ENCODE data around the gene ZNF775. TPM values are rescaled to one million over a fixed set of nuclear protein-coding genes. Genes with fewer than 3 reads are reported as not detected.

Gene ZNF775
- total RNA-seq, 1 experiment from 2014 or later = 3.4 TPM

DNA sequence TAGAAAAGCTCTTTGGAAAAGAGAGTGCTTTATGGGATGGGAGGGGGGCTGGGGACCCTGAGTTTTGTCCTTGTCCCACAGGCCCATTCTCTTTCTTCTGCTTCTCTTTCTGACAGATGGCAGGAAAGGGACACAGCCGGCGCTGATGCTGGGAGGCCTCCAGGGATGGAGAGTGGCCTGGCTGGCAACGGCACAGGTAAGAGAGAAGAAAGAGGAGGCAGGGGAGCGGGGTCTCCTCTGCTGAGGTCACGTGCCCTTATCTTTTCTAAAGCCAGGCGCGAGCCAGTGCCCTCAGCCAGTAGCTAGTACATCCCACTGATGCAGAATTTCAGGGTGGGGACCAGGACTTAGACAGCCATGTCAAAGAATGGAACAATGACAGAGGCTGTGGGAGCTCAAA, 9.2 kb downstream of the ZNF775 start:
- BruUV-seq (replicated peaks) = no TSS peak
- Histone ChIP-seq H2AFZ (no peak overlapping the region), H4K20me1 (ENCODE audit: insufficient read depth) (no peaks in the 10 kb centered on the region), H3K4me2 (no peak overlapping the region), H3K36me3 (ENCODE audit: low read depth) (no peaks in the 10 kb centered on the region), H3K79me2 (ENCODE audit: low read depth) (no peaks in the 10 kb centered on the region), H3K27ac (no peak overlapping the region), H3K4me3 (no peak overlapping the region), H3F3A (ENCODE audit: insufficient read depth, low read depth) (peaks cover 8% of the 10 kb centered on the region; the same call in 1 of the 2 replicates), H3K4me1 (replicated peaks; ENCODE audit: insufficient read depth) (no peaks in the 10 kb centered on the region), H3K9me2 (ENCODE audit: insufficient read depth) (no peaks in the 10 kb centered on the region), H3K9me3 (ENCODE audit: insufficient read depth, low read depth) (no peaks in the 10 kb centered on the region), H3K27me3 (ENCODE audit: insufficient read depth, low read depth) (no peaks in the 10 kb centered on the region)
- intact Hi-C loops (cut with micrococcal nuclease; ENCODE audit: unreplicated experiment) = no loop called here
- TF ChIP-seq, protein P1, sequence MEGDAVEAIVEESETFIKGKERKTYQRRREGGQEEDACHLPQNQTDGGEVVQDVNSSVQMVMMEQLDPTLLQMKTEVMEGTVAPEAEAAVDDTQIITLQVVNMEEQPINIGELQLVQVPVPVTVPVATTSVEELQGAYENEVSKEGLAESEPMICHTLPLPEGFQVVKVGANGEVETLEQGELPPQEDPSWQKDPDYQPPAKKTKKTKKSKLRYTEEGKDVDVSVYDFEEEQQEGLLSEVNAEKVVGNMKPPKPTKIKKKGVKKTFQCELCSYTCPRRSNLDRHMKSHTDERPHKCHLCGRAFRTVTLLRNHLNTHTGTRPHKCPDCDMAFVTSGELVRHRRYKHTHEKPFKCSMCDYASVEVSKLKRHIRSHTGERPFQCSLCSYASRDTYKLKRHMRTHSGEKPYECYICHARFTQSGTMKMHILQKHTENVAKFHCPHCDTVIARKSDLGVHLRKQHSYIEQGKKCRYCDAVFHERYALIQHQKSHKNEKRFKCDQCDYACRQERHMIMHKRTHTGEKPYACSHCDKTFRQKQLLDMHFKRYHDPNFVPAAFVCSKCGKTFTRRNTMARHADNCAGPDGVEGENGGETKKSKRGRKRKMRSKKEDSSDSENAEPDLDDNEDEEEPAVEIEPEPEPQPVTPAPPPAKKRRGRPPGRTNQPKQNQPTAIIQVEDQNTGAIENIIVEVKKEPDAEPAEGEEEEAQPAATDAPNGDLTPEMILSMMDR (conservative IDR thresholded peaks at IDR 0.05) = no peak
- no peak for DNase-seq
- ChIA-PET POLR2A (ENCODE audit: unreplicated experiment) (interaction anchor here (0.7 kb wide), 1 partner anchor 30 kb away, joined by 4 read pairs; no protein-coding TSS in a partner anchor), CTCF (interaction anchor here (0.6 kb wide), 1 partner anchor 22 kb away, joined by 3 read pairs; no protein-coding TSS in a partner anchor)

GRCh38 chr7:150388709-150389531, 9.8 kb downstream of the ZNF775 start:
- no peak overlapping the region for H3K4me2 ChIP-seq
- H3K4me3 ChIP-seq = no peak overlapping the region
- BruUV-seq (replicated peaks) = no TSS peak
- H3F3A ChIP-seq (ENCODE audit: insufficient read depth, low read depth) = peaks cover 8% of the 10 kb centered on the region; the same call in 1 of the 2 replicates
- H4K20me1 ChIP-seq (ENCODE audit: insufficient read depth) = no peaks in the 10 kb centered on the region
- no peak overlapping the region for H2AFZ ChIP-seq
- no peaks in the 10 kb centered on the region for H3K79me2 ChIP-seq (ENCODE audit: low read depth)
- no peaks in the 10 kb centered on the region for H3K27me3 ChIP-seq (ENCODE audit: insufficient read depth, low read depth)
- DNase-seq = no peak
- CTCF ChIA-PET = interaction anchor here (0.6 kb wide), 1 partner anchor 22 kb away, joined by 3 read pairs; no protein-coding TSS in a partner anchor
- no peaks in the 10 kb centered on the region for H3K36me3 ChIP-seq (ENCODE audit: low read depth)
- no peak overlapping the region for H3K27ac ChIP-seq
- intact Hi-C loops (cut with micrococcal nuclease; ENCODE audit: unreplicated experiment) = no loop called here
- H3K9me2 ChIP-seq (ENCODE audit: insufficient read depth) = no peaks in the 10 kb centered on the region
- H3K9me3 ChIP-seq (ENCODE audit: insufficient read depth, low read depth) = no peaks in the 10 kb centered on the region
- TF ChIP-seq, protein P1 (conservative IDR thresholded peaks at IDR 0.05) = no peak
- TF ChIP-seq EZH2 (IDR thresholded peaks at IDR 0.05; ENCODE audit: low read depth) = no peak
- POLR2A ChIA-PET (ENCODE audit: unreplicated experiment) = no interaction called here
- H3K4me1 ChIP-seq (replicated peaks; ENCODE audit: insufficient read depth) = no peaks in the 10 kb centered on the region

DNA sequence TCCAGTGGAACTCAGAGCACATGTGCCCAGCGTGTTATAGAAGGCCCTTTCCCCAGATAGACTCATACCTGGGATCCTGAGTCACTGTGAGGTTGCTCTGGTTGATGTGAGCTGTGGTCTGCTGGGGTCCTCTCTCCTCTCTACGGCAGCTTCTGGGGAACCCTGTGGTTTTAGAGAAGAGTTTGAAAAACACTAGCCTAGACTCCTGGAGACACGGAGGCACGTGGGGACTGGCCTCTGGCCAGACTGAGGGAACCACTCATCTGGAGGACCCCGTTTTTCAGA, 10.3 kb downstream of the ZNF775 start:
- no peak for TF ChIP-seq EZH2 (IDR thresholded peaks at IDR 0.05; ENCODE audit: low read depth)
- TF ChIP-seq, protein P1 (conservative IDR thresholded peaks at IDR 0.05) = no peak
- H3K9me2 ChIP-seq (ENCODE audit: insufficient read depth) = no peaks in the 10 kb centered on the region
- H3K4me3 ChIP-seq = no peak overlapping the region
- H3K27me3 ChIP-seq (ENCODE audit: insufficient read depth, low read depth) = no peaks in the 10 kb centered on the region
- no peak overlapping the region for H3K4me2 ChIP-seq
- H3F3A ChIP-seq (ENCODE audit: insufficient read depth, low read depth) = peaks cover 8% of the 10 kb centered on the region; the same call in 1 of the 2 replicates
- no peaks in the 10 kb centered on the region for H3K79me2 ChIP-seq (ENCODE audit: low read depth)
- ChIA-PET POLR2A (ENCODE audit: unreplicated experiment) (no interaction called here), CTCF (no interaction called here)
- no peaks in the 10 kb centered on the region for H3K4me1 ChIP-seq (replicated peaks; ENCODE audit: insufficient read depth)
- H2AFZ ChIP-seq = no peak overlapping the region
- no peaks in the 10 kb centered on the region for H4K20me1 ChIP-seq (ENCODE audit: insufficient read depth)
- H3K9me3 ChIP-seq (ENCODE audit: insufficient read depth, low read depth) = no peaks in the 10 kb centered on the region
- H3K36me3 ChIP-seq (ENCODE audit: low read depth) = no peaks in the 10 kb centered on the region
- intact Hi-C loops (cut with micrococcal nuclease; ENCODE audit: unreplicated experiment) = no loop called here
- no peak overlapping the region for H3K27ac ChIP-seq
- no TSS peak for BruUV-seq (replicated peaks)
- DNase-seq = no peak
